Fibroblast of skin of abdomen (primary cell): ENCODE results near the gene C10orf88. TPM values are rescaled to one million over a fixed set of nuclear protein-coding genes. Genes with fewer than 3 reads are reported as not detected.

Experiments
- DNase-seq: peaks from one replicate; pipeline ENCODE4 v3.0.0-alpha.2; 2013
- polyA plus RNA-seq, 2 experiments: library from polyadenylated mRNA; unstranded; fragments of 120-200 nt; gene quantifications; one replicate each; pipeline ENCODE4 v1.2.1, GENCODE V29; 2013; ENCODE audit not compliant: insufficient read length in 2 of 2

The C10orf88 gene, protein sequence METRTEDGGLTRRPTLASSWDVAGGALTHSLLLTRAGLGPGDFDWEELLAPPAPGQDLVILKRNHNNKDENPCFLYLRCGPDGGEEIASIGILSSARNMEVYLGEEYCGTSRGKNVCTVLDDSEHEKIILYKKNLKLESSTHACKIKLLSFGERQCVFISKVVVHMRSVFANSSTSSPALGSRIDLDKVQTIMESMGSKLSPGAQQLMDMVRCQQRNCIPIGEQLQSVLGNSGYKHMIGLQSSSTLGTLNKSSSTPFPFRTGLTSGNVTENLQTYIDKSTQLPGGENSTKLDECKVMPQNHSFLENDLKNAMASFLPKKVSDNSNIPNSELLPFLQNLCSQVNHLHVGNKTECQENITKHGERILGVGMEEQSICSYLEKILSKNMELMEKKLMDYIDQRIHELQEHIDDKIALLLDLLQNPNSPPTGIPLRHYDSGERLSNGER
- 10.0 TPM for polyA plus RNA-seq (2013, experiment 1 of 2; ENCODE audit: insufficient read length)
- polyA plus RNA-seq (2013, experiment 2 of 2; ENCODE audit: insufficient read length), result 10.2 TPM

GRCh38 chr10:122953902-122954730 lies at the start of gene C10orf88:
Gene C10orf88, minus strand, starts transcription at chr10:122954227. Its CDS starts 49 bp downstream, at chr10:122954178.
- peak; percentile 99 for DNase-seq

DNA sequence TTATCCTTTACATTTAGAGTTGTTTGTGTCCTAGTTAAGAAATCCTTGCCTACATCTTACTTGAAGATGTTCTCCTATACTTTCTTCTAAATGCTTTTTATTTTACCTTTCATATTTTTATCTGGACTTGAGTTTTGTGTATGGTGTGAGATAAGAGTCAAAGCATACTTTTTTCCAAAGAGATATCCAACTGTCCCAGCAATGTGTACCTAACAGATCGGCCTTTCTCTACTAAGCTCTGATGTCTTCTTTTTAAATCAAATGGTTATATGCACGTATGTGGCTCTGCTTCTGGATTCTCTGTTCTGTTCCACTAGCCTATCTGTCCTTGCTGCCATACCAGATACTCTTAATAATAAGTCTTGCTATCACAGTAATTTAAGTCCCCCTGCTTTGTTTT lies 47.3 kb upstream of the C10orf88 start:
- DNase-seq, result no peak

GRCh38 chr10:123000155-123000554 lies 46.1 kb upstream of the C10orf88 start:
- DNase-seq, result no peak

GRCh38 chr10:122999347-122999746 lies 45.3 kb upstream of the C10orf88 start:
- no peak for DNase-seq

- no peak for DNase-seq
These were observed 44.9 kb upstream of the C10orf88 start for GRCh38 chr10:122998934-122999333.

GRCh38 chr10:122998360-122998917 lies 44.4 kb upstream of the C10orf88 start:
- DNase-seq, result no peak

DNA sequence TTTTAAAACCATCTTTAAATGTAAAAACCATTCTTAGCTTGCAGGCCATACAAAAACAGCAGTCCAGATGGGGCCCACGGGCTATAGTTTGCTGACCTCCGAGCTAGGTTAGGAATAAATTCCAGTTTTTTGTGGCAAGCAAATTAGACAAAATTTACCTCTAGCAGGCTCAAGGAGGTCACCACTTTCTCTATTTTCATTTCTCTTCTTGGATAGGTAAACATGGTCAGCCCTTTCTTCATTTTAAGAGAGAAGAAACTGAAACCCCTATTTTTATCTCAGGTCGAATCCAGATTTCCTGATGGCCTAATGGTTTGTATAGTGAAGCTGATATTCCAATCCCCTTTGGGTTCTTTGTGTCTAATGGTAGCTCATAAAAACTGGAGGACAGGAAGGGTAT lies 43.8 kb upstream of the C10orf88 start:
- DNase-seq, result no peak

DNA sequence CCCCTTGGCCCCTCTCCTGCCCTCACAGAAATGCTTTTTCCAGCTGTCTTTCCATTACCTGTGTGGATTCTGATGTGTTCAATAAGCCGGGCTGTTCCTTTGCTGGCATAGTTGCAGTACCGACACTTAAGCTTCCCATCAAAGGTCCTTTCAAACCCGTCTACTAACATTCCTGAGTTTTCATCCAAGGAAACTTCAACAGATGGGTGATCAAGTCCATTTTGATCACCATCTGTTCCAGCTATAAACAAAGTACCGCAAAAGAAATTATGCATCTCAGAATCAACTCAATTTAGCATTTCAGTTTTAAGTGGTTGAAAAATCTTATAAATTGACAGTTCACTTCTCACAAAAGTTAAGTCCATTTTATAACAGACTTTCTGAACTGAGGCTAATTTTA lies 41.9 kb upstream of the C10orf88 start:
- DNase-seq, result no peak

DNA sequence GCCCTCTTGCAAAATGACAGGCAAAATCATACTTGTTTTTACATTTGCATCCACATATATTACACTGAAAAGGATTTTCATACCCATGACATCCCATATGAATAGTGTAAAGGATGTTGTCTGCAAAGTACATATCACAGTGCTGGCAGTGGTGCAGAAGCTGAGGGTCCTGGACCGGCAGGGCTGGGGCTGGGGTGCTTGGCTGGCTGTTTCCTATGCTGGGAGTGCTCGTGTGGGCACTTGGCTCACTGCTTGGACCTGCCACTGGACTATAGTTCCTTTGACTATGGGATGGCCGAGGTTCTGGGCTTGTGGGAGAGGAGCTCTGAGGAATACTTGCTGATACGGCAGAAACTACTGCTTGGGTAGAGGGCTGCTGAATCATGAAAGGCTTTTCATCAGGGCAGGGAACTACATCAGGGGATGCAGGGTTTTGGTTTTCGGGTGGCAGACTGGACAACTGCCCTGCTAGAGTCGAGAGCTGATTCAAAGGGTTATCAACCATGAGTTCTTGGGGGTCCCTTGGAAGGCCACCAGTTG lies 39.8 kb upstream of the C10orf88 start:
- no peak for DNase-seq

GRCh38 chr10:122992031-122992585 lies 38.1 kb upstream of the C10orf88 start:
- no peak for DNase-seq

DNA sequence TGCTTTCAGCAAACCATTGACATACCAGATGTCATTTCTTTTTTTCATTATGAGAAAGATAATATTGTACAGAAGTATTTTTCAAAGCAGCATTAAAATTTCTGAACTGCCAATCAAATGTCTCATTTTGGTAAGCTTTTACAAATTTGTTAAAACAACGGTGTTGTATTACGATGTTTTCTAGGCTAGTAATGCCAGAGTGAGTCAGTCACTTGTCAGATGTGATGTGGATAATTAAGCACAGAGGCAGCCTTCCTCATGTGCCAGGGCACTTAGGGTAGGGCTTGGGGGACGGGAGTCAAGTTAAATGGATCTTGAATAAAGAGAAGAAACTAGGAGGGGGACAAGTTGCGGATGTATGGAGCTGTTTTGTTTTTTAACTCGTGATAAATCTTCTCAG lies 36.3 kb upstream of the C10orf88 start:
- DNase-seq, result peak; percentile 18

- peak; percentile 44 for DNase-seq
These were observed 34.5 kb upstream of the C10orf88 start for GRCh38 chr10:122988501-122988900.

DNA sequence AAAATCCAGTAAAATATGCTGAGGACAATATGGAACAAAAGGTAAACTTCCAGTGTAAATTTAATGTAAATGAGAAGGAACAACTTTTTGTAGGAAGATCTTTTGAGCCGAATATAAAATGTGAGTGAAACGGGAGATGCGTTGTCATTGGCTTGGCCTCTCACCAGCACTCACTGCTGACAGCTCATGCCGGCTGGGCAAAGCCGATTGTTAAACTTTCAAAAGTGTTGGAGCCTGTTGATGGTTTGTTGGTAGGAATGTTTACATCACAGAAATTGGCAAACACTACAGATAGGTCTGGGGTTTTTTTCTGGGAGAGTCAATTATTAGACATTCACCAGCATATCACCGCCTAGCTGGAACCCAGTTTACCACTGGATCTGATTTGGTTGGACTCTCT lies 32.3 kb upstream of the C10orf88 start:
- no peak for DNase-seq

DNA sequence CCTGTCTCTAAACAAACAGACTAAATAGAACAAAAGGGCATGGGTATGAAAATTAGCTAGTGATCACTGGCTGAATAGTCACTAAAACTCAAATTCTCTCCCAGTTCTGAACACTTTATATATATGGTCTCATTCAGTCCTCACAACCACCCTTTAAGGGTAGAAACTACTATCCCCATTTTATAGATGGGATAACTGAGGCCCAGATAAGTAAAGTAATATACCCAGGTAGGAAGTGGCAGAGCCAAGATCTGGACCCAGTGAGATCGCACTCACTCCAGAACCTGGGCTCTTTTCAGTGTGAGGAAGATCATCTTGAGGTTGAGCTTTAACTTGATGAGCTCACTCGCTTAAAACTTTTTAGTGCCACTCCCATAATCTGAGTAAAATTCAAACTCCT lies 30.7 kb upstream of the C10orf88 start:
- no peak for DNase-seq

- DNase-seq, result no peak
These were observed 29.9 kb upstream of the C10orf88 start for GRCh38 chr10:122983898-122984297.

DNA sequence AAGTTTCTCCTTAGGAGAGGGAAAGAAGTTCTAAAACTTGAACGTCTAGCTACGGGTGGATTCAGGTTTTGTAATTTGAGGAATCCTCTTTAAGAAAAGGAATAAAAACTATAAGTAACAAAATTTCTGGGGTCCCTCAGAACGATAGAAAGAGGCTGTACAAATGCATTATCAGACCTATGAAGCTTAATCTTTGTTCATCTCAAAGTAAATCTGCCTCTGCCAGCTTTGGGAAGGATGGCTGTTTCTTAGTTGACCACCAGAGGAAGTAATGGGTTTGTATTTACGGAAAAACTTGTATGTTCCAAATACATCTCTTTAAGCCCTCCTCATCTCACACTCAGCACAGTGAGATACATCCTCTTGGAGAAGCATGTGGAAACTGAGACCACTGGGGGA lies 27.0 kb upstream of the C10orf88 start:
- peak; percentile 50 for DNase-seq

DNA sequence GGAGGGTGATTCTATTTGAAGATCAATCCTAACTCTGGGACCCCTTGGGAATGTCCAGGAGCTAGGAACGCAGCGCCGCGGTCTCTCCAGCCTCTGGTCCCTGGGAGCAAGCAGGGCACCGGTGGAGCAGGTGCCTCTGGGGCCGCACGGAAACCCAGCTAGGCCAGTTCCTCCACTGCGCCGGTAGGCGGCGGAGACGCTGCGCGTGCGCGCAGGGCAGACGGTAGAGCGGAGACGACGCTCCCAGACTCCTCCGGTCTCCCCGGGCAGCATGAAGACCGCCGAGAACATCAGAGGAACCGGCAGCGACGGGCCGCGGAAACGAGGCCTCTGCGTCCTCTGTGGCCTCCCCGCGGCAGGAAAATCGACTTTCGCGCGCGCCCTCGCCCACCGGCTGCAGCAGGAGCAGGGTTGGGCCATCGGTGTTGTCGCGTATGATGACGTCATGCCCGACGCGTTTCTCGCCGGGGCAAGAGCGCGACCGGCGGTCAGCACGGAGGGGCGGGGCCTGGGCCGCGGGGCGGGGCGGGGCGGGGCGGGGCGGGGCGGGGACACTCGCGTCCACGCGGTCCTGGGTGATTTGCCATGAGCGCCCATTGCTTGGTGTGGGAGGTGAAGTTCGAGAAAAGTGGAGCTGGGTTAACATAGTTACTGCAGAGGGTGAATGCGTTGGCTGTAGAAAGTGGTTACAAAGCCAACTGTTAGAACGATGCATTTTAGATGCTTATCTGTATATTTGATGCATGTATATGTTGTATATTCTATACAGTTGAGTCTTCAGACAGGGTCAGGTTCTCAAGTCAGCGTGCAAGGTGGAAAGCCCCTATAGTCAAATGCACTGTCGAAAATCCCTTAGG lies 26.4 kb upstream of the C10orf88 start, which contains the start of gene PSTK:
Gene PSTK, plus strand, starts transcription at position 193 of the 857 bp plus-strand sequence. Its CDS starts 79 bp downstream, at position 272.
- DNase-seq, result peak; percentile 93

GRCh38 chr10:122974543-122975064 lies 20.6 kb upstream of the C10orf88 start:
- no peak for DNase-seq

DNA sequence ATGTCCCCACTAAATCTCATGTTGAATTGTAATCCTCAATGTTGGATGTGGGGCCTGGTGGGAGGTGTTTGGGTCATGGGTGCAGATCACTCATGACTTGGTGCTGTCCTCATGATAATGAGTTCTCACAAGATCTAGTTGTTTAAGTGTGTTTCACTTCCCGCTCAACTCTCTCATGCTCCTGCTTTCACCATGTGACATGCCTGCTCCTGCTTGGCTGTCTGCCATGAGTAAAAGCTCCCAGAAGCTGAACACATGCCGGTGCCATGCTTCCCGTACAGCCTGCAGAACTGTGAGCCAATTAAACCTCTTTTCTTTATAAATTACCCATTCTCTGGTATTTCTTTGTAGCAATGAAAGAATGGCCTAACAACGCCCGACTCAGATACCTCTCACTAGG lies 20.0 kb upstream of the C10orf88 start:
- DNase-seq, result peak; percentile 4

GRCh38 chr10:122968698-122969097 lies 14.7 kb upstream of the C10orf88 start:
- DNase-seq, result no peak

- no peak for DNase-seq
These were observed 12.9 kb upstream of the C10orf88 start for GRCh38 chr10:122966879-122967278.
